Endothelial cell of umbilical vein (primary cell): ENCODE results near the gene TAF4B. TPM values are rescaled to one million over a fixed set of nuclear protein-coding genes. Genes with fewer than 3 reads are reported as not detected.

Source experiments
- BruUV-seq: library from RNA; stranded (reverse); fragments of 400-500 nt; replicated peaks from 2 replicates; lab custom pipeline; 2021; lab: Mats Ljungman, UMichigan
- CTCF ChIA-PET: fragments of 300-600, 350-600 bp; sonication (Branson Sonifier 250); formaldehyde crosslinking; loops from one replicate; lab custom pipeline; 2021; ENCODE audit warnings: antibody characterized with exemption, inconsistent platforms; lab: Charles Lee
- POLR2A ChIA-PET: fragments of 300-600, 350-600 bp; sonication (Branson Sonifier 250); formaldehyde crosslinking; loops from one replicate; lab custom pipeline; 2021; ENCODE audit warnings: antibody characterized with exemption, inconsistent platforms; lab: Charles Lee
- DNase-seq: peaks from one replicate; pipeline ENCODE4 v3.0.0-alpha.2; 2011; ENCODE audit warnings: low read depth, low spot score
- FAIRE-seq: peaks from 2 replicates; lab custom pipeline; 2011; peaks lifted over from hg19 to GRCh38; lab: Jason Lieb, UNC
- H2AFZ ChIP-seq: 2 replicates; pipeline ENCODE4 v1.6.0; 2012; ENCODE audit warnings: low read depth, low read length, control low read depth, inconsistent platforms
- H3K27ac ChIP-seq: 2 replicates; pipeline ENCODE4 v1.5.1; 2011; ENCODE audit warnings: low read depth, mild to moderate bottlenecking, control low read depth, low read length, moderate library complexity; ENCODE audit not compliant: insufficient read depth
- H3K27me3 ChIP-seq, 2 experiments: 2 replicates each; pipeline versions ENCODE4 v1.6.0 to v1.6.1; 2011; ENCODE audit warnings: low read length in 2 of 2, mixed read lengths in 1 of 2; ENCODE audit not compliant: control insufficient read depth in 2 of 2, insufficient read depth in 2 of 2
- H3K36me3 ChIP-seq, 2 experiments: 2 replicates in 1 of 2; 3 replicates in 1 of 2; pipeline ENCODE4 v1.5.1; 2011; ENCODE audit warnings: low read length in 2 of 2, mild to moderate bottlenecking in 1 of 2, moderate library complexity in 1 of 2; ENCODE audit not compliant: control insufficient read depth in 2 of 2, insufficient read depth in 2 of 2; ENCODE audit errors: extremely low read depth in 1 of 2
- H3K4me1 ChIP-seq: 3 replicates; pipeline ENCODE4 v1.5.1; 2011; ENCODE audit warnings: mild to moderate bottlenecking, low read length; ENCODE audit not compliant: control insufficient read depth, insufficient read depth; ENCODE audit errors: extremely low read depth
- H3K4me2 ChIP-seq: 2 replicates; pipeline ENCODE4 v1.6.1; 2011; ENCODE audit warnings: low read length, control low read depth, mixed read lengths; ENCODE audit not compliant: insufficient read depth
- H3K4me3 ChIP-seq, 3 experiments: fragments of 200-600 bp in 1 of 3; sonication (generic), shearing (Covaris generic) in 1 of 3; replicated peaks in 1 of 3; 2 replicates each; pipeline ENCODE4 v1.5.1; 2011 to 2016; ENCODE audit warnings: control low read depth in 3 of 3, low read length in 3 of 3, mild to moderate bottlenecking in 2 of 3, inconsistent platforms in 1 of 3, low read depth in 1 of 3, moderate library complexity in 1 of 3; ENCODE audit not compliant: insufficient read depth in 1 of 3
- H3K79me2 ChIP-seq: 2 replicates; pipeline ENCODE4 v1.6.0; 2012; ENCODE audit warnings: low read length, inconsistent platforms; ENCODE audit not compliant: control insufficient read depth, insufficient read depth
- H3K9ac ChIP-seq: replicated peaks from 2 replicates; pipeline ENCODE3; 2011; ENCODE audit warnings: low read length, control low read depth; ENCODE audit not compliant: insufficient read depth; ENCODE audit errors: extremely low read depth
- H3K9me1 ChIP-seq: replicated peaks from 3 replicates; pipeline ENCODE4 v1.6.0; 2011; ENCODE audit warnings: mild to moderate bottlenecking, low read length; ENCODE audit not compliant: control insufficient read depth, insufficient read depth; ENCODE audit errors: extremely low read depth
- H3K9me3 ChIP-seq: replicated peaks from 2 replicates; pipeline ENCODE4 v1.5.1; 2012; ENCODE audit warnings: low read length, inconsistent platforms; ENCODE audit not compliant: control insufficient read depth, insufficient read depth
- H4K20me1 ChIP-seq: replicated peaks from 2 replicates; pipeline ENCODE3; 2011; ENCODE audit warnings: mild to moderate bottlenecking, low read length; ENCODE audit not compliant: control insufficient read depth, insufficient read depth; ENCODE audit errors: extremely low read depth
- CTCF ChIP-seq, 2 donors: IDR thresholded peaks; 1 replicate in 1 of 2; 2 replicates in 1 of 2; pipeline ENCODE4 v1.5.1; 2011; ENCODE audit warnings: low read length in 2 of 2, mild to moderate bottlenecking in 2 of 2, moderate library complexity in 2 of 2, control low read depth in 1 of 2, inconsistent platforms in 1 of 2, low read depth in 1 of 2; ENCODE audit not compliant: insufficient read depth in 1 of 2; ENCODE audit errors: extremely low read depth in 1 of 2
- EZH2 ChIP-seq: IDR thresholded peaks from 2 replicates; pipeline ENCODE4 v1.6.1; 2012; ENCODE audit warnings: borderline replicate concordance, low read depth, mild to moderate bottlenecking, moderate library complexity, low read length, inconsistent platforms; ENCODE audit not compliant: severe bottlenecking
- FOS ChIP-seq: IDR thresholded peaks from 2 replicates; pipeline ENCODE4 v1.6.1; 2011; ENCODE audit warnings: mild to moderate bottlenecking, low read length, moderate library complexity, borderline replicate concordance; ENCODE audit not compliant: insufficient read depth
- GATA2 ChIP-seq: IDR thresholded peaks from 2 replicates; pipeline ENCODE4 v1.7.0; 2011; ENCODE audit warnings: low read depth, mild to moderate bottlenecking, moderate library complexity, mixed read lengths, low read length; ENCODE audit not compliant: insufficient read length, insufficient read depth
- JUN ChIP-seq: IDR thresholded peaks from 2 replicates; pipeline ENCODE4 v1.6.1; 2011; ENCODE audit warnings: borderline replicate concordance, low read depth; ENCODE audit not compliant: insufficient read length, insufficient read depth
- MYC ChIP-seq: IDR thresholded peaks from one replicate; pipeline ENCODE4 v1.6.1; 2011; ENCODE audit warnings: mild to moderate bottlenecking, low read depth, low read length
- POLR2A ChIP-seq: IDR thresholded peaks from 2 replicates; pipeline ENCODE4 v1.6.1; 2012; ENCODE audit warnings: low read depth, mild to moderate bottlenecking, control low read depth, low read length
- POLR2AphosphoS5 ChIP-seq: IDR thresholded peaks from 2 replicates; pipeline ENCODE4 v1.6.1; 2012; ENCODE audit warnings: low read depth, mild to moderate bottlenecking, control low read depth, low read length, moderate library complexity; ENCODE audit not compliant: insufficient read depth
- dilution Hi-C: fragments of 300-500 bp; cut with MboI; formaldehyde crosslinking; loops from one replicate; pipeline ENCODE4 v1.15.0; 2019; ENCODE audit warnings: low sequenced_read_pairs; ENCODE audit not compliant: extremely low pct_ligation_motif_present
- intact Hi-C: fragments of 100-400 bp; cut with micrococcal nuclease; formaldehyde crosslinking; loops from one replicate; pipeline ENCODE4 v1.10.0; 2022
- polyA plus RNA-seq, 4 experiments: library from polyadenylated mRNA; depleted of rRNA in 3 of 4; stranded (reverse) in 3 of 4; unstranded in 1 of 4; fragments of >200 nt; gene quantifications; 2 replicates each; pipeline versions ENCODE4 v1.2.1 to v1.2.3, GENCODE V29; 2011 to 2012; ENCODE audit warnings: missing spikeins in 1 of 4
- total RNA-seq: library from RNA; stranded (reverse); gene quantifications from 2 replicates; pipeline ENCODE4 v1.2.3, GENCODE V29; 2021
- TF ChIP-seq, protein P1 (sequence below): IDR thresholded peaks from 2 replicates; pipeline ENCODE4 v1.6.1; 2011; ENCODE audit not compliant: insufficient read depth, insufficient read length

The TAF4B gene
- total and polyA plus RNA-seq, 2 donors (not counting 3 experiments of a cell fraction or from before 2014, with no cell fraction given) = 0.47 to 2.0 TPM

GRCh38 chr18:26409091-26409490 lies 182.8 kb downstream of the TAF4B start:
- Histone ChIP-seq H3K36me3 (no peaks in the 10 kb centered on the region), H3K9me1 (no peaks in the 10 kb centered on the region), H3K4me2 (no peak overlapping the region), H2AFZ (no peak overlapping the region), H3K79me2 (no peaks in the 10 kb centered on the region), H3K9ac (no peak overlapping the region), H3K27me3 (no peaks in the 10 kb centered on the region), H3K4me3 (no peak overlapping the region), H3K9me3 (no peaks in the 10 kb centered on the region), H3K4me1 (no peaks in the 10 kb centered on the region), H4K20me1 (no peaks in the 10 kb centered on the region), H3K27ac (no peak overlapping the region)
- dilution Hi-C loops = no loop called here
- no TSS peak for BruUV-seq
- no peak for TF ChIP-seq EZH2
- no peak for TF ChIP-seq GATA2
- no peak for TF ChIP-seq MYC
- TF ChIP-seq CTCF (IDR thresholded peaks at IDR 0.05; ENCODE audit: extremely low read depth in 1 of 2, insufficient read depth in 1 of 2, low read depth in 1 of 2, low read length in 2 of 2) = no peak
- no peak for TF ChIP-seq FOS
- no peak for TF ChIP-seq JUN
- TF ChIP-seq, protein P1, sequence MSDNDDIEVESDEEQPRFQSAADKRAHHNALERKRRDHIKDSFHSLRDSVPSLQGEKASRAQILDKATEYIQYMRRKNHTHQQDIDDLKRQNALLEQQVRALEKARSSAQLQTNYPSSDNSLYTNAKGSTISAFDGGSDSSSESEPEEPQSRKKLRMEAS = no peak
- TF ChIP-seq POLR2AphosphoS5 = no peak
- TF ChIP-seq POLR2A = no peak
- ChIA-PET CTCF (interaction anchor here (0.6 to 1.2 kb wide), 2 partner anchors 25 to 124 kb away, joined by 3 to 10 read pairs; no protein-coding TSS in a partner anchor), POLR2A (no interaction called here)
- FAIRE-seq (no peak), DNase-seq (no peak)
- intact Hi-C loops = no loop called here
